Thyroid gland (tissue), 4 donors: ENCODE data around the gene PEDS1.

ENCODE experiments used
- POLR2A ChIP-seq, 2 donors: fragments of 450-650 bp; IDR thresholded peaks; one replicate each; pipeline ENCODE4 v1.6.1; 2017; ENCODE audit warnings: antibody characterized with exemption in 2 of 2, mild to moderate bottlenecking in 2 of 2, moderate library complexity in 1 of 2
- TF ChIP-seq, protein P1 (sequence below), 6 experiments: fragments of 200-600 bp in 3 of 6; fragments of 450-650 bp in 3 of 6; sonication (generic) in 3 of 6; IDR thresholded peaks; one replicate each; pipeline ENCODE4 v1.5.1; 2016 to 2019; ENCODE audit warnings: antibody characterized with exemption in 6 of 6, mild to moderate bottlenecking in 2 of 6, inconsistent platforms in 1 of 6, moderate library complexity in 1 of 6

DNA sequence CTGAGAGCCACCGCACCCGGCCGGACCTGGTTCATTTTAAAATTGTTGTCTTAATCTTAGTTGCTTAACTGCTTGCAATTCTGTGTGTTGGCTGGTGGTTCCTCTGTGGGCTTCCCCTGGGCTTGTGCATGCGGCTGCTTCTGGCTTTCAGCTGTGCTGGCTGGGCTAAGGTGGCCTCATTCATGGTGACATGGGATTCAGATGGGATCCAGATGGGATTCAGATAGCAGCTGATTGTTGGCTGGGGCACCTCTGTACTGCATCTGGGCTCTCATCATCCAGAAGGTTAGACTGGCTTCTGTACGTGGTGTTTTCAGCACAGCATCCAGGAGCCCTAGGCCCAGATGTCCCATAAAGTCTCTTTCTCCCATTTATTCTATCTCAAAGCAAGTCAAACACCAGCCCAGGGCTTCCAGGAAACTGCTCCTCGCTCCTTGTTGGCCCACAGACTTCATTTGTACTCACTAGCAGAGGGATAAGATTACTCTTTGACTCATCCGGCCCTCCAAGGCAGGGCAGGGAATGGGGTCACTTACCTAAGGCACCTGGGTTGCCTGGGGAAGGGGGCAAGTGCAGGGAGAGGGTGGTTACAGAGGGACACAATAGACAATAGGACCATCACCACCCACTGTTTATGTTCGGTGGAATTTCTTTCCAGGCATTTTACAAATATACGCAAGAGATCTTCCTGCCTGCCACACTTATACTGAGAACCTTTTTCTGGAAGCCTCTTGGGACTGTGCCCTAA is 10.2 kb upstream of the PEDS1 start:
- TF ChIP-seq, protein P1, sequence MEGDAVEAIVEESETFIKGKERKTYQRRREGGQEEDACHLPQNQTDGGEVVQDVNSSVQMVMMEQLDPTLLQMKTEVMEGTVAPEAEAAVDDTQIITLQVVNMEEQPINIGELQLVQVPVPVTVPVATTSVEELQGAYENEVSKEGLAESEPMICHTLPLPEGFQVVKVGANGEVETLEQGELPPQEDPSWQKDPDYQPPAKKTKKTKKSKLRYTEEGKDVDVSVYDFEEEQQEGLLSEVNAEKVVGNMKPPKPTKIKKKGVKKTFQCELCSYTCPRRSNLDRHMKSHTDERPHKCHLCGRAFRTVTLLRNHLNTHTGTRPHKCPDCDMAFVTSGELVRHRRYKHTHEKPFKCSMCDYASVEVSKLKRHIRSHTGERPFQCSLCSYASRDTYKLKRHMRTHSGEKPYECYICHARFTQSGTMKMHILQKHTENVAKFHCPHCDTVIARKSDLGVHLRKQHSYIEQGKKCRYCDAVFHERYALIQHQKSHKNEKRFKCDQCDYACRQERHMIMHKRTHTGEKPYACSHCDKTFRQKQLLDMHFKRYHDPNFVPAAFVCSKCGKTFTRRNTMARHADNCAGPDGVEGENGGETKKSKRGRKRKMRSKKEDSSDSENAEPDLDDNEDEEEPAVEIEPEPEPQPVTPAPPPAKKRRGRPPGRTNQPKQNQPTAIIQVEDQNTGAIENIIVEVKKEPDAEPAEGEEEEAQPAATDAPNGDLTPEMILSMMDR (IDR thresholded peaks at IDR 0.05) = no peak
- no peak for TF ChIP-seq POLR2A (IDR thresholded peaks at IDR 0.05)
